ENCODE data around the gene KLHL26. TPM values are rescaled to one million over a fixed set of nuclear protein-coding genes. Genes with fewer than 3 reads are reported as not detected.

Gene KLHL26
- total RNA-seq, 1 donor from 2014 or later, result 14.9 TPM

DNA sequence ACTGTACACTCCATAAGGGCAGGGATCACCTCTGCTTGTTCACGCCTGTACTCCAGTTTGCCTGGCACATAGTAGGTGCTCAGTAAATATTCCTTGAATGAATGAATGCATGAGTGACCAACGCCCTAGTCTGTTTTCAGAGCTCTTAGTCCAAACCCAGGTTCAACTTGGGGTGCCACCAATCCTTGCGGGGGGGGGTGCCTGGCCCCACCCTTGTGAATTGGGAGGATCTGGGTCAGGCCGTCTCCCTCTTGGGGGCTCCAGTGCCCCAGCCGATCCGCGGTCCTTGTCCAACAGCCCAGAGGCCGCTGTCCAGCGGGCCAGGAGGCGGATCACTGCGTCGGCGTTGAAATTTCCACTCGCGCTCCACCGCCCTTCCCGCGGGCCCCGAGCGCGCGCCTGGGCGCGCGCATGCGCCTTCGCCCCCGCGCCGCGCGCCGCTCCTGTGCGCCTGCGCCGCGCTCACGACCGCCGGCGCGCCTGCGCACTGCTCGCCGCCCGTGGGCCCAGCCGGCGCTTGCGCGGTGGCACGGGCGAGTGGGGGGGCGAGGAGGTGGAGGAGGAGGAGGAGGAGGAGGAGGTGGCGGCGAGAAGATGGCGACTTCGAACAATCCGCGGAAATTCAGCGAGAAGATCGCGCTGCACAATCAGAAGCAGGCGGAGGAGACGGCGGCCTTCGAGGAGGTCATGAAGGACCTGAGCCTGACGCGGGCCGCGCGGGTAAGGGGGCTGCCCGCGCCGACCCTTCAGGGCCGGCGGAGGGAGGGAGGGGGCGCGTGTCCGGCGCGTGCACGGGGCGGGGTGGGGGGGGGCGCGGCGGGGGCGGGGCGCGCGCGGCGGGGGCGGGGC, 46.5 kb downstream of the KLHL26 start, which contains the start of gene CRTC1:
Gene CRTC1, plus strand, starts transcription at position 572 of the 849 bp plus-strand sequence. Its CDS starts 23 bp downstream, at position 595.
- DNase-seq (ENCODE audit: low spot score), result peak; percentile 93

- no peak for DNase-seq (ENCODE audit: low spot score)
Measured at GRCh38 chr19:18683958-18684641, 47.3 kb downstream of the KLHL26 start.

DNA sequence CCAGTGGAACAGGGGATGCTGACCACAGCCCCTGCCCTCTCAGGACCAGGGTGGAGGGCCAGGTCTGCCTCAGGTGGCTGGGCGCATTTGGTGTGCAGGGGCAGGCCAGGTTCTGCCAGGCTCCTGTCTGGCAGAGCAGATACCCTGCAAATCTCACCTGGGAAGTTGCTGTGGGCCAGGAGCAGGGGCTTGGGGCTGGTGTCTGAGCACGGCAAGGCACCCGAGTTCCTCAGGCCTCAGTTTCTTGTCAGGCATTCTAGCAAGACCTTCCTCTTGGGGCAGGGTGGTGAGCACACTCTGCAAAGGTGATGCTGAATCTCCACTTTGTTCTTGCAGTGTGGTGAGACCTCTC, 47.8 kb downstream of the KLHL26 start:
- DNase-seq (ENCODE audit: low spot score), result no peak

DNA sequence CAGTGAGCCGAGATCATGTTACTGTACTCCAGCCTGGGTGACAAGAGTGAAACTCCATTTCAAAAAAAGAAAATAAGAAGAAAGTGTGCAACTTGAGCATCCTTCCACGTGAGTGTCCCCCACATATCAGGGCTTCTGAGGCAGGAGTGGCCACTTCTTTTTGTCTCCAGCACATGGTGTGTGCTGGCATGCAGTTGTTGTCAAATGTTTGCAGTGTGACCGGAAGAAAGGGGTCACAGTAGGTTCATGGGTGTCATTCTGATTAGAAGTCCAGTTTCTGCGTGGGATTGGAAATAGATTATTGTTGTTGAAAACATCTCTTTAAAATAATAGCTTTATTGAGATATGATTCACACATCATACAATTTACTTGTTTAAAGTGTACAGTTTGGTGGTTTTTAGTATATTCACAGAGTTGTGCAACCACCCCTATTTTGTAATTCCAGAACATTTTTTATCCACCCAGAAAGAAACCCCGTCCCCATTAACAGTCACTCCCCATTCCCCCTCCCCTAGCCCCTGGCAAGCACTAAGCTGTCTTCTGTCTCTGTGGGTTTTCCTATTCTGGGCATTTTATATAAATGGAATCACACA, 48.9 kb downstream of the KLHL26 start:
- DNase-seq (ENCODE audit: low spot score), result no peak

- no peak for DNase-seq (ENCODE audit: low spot score)
Measured at GRCh38 chr19:18687740-18688465, 51.1 kb downstream of the KLHL26 start.

DNA sequence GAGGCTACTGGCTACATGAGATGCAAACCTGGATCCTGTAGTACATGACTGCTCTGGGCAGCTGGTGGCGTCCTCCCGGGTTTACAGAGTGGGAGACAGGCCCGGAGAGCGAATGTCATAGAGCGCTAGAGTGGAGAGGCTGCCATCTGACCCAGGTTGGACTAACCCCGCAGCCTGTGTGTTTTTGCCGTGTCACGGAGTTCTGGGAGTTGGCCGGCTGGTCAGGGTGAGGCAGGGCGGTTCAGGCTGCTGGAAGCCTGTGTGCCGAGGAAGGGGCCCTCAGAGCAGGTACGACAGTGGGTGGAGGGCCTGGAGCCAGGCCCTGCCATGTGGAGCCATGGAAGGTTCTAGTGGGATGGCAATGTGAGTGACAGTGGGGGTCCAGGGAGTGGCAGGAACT, 59.2 kb downstream of the KLHL26 start:
- no peak for DNase-seq (ENCODE audit: low spot score)

GRCh38 chr19:18697680-18698079, 60.9 kb downstream of the KLHL26 start:
- DNase-seq (ENCODE audit: low spot score), result no peak

DNA sequence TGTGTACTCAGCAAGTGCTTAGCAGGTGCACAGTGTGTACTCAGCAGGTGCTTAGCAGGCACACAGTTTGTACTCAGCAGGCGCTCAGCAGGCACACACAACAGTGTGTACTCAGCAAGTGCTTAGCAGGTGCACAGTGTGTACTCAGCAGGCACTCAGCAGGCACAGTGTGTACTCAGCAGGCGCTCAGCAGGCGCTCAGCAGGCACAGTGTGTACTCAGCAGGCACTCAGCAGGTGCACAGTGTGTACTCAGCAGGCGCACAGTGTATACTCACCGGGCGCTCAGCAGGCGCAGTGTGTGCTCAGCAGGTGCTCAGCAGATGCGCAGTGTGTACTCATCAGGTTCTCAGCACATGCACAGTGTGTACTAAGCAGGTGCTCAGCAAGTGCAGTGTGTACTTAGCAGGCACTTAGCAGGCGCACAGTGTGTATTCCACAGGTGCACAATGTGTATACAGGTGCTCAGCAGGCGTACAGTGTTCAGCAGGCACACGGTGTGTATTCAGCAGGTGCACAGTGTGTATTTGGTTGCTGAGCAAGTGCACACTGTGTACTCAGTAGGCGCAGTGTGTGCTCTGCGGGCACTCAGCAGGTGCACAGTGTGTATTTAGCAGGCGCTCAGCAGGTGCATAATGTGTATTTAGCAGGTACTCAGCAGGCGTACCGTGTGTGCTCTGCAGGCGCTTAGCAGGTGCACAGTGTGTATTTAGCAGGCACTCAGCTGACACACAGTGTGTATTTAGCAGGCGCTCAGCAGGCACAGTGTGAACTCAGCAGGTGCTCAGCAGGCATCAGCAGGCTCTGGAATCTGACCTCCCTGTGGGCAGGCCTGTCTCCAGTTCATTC, 61.7 kb downstream of the KLHL26 start:
- DNase-seq (ENCODE audit: low spot score), result no peak

DNA sequence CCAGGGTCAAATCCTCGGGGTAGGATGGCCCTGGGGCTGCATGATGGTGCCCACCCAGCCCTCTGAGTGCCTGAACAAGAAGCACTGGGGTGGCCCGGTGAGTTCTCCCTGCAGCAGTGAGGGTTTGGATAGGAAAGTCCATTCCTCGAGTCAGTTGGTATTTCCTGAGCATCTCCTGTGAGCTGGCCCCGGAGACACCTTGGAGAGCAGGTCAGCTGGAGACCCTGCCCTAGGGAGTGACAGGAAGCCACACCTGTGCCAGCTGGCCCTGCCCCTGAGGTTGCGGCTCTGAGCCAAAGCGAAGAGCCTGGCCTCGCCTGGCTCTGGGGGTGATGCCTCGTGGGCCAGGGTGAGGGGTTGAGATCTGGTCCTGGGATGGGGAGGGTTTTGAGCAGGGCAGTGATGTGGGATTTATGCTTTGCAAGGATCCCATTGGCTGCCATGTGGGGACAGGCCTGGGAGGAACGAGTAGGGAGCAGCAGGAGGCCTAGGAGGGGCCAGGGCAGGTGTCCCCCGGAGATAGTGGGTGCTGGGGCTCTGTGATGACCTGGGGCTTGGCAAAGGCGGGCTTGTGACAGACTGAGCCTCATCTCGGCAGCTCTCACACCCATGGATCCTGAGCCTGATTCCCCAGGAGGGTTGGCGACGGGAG, 62.7 kb downstream of the KLHL26 start:
- no peak for DNase-seq (ENCODE audit: low spot score)

DNA sequence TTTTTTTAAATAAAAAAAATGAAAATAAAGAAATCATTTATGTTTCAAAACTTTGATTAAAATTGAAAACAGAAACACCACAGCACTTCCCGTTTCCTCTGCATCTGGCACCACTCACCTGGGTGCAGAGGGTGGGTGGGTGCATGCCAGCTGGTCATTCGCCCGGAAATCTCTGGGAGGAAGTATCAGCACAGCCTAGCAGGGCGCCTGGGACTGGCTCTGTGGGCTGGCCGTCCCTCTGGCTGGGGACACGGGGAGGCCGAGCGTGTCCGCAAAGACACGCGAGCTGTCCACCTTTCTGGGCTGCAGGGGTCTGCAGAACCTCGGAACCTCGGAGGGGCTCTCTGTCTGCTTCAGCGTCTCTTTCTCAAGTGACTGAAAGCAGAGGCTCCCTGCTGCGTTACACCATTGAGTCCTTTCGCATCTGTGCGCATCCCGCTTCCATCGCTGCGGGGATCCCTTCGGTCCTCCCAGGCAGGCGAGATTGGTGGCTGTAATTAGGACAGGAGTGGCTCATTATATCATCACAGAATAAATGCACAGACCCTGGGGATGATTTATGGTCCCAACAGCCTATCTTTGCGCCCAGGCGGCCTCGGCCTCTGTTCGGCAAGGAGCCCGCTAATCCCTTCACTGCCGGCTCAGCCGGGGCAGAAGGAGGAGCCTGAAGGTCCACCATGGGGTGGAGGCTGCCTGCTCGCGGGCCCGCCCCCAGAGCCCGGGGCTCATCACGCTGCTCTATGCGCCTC, 63.8 kb downstream of the KLHL26 start:
- DNase-seq (ENCODE audit: low spot score), result peak; percentile 86

GRCh38 chr19:18701250-18701608, 64.4 kb downstream of the KLHL26 start:
- DNase-seq (ENCODE audit: low spot score), result no peak

GRCh38 chr19:18704054-18704453, 67.2 kb downstream of the KLHL26 start:
- DNase-seq (ENCODE audit: low spot score), result no peak

GRCh38 chr19:18704971-18705370, 68.1 kb downstream of the KLHL26 start:
- no peak for DNase-seq (ENCODE audit: low spot score)

GRCh38 chr19:18708452-18709231, 71.8 kb downstream of the KLHL26 start:
- no peak for DNase-seq (ENCODE audit: low spot score)

- DNase-seq (ENCODE audit: low spot score), result no peak
Measured at GRCh38 chr19:18709546-18709945, 72.7 kb downstream of the KLHL26 start.

DNA sequence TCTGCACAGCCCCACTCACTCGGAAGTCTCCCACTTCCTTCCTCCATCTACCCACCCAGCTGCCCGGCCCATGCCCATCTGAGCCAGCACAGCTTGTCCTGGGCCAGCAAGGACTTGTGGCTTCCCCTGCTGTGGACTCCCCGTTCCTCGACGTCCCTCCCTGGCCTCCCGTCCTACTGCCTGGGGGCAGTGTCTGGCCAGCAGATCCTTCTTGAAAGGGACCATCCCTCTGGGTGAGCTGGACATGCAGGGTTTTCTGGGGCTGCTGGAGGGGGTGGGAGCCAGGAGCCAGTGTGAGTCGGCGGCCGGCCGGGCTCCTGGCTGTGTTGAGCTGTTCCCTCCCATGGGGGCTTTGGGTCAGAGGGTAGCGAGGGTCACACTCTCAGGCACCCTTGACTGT, 73.4 kb downstream of the KLHL26 start:
- DNase-seq (ENCODE audit: low spot score), result no peak

DNA sequence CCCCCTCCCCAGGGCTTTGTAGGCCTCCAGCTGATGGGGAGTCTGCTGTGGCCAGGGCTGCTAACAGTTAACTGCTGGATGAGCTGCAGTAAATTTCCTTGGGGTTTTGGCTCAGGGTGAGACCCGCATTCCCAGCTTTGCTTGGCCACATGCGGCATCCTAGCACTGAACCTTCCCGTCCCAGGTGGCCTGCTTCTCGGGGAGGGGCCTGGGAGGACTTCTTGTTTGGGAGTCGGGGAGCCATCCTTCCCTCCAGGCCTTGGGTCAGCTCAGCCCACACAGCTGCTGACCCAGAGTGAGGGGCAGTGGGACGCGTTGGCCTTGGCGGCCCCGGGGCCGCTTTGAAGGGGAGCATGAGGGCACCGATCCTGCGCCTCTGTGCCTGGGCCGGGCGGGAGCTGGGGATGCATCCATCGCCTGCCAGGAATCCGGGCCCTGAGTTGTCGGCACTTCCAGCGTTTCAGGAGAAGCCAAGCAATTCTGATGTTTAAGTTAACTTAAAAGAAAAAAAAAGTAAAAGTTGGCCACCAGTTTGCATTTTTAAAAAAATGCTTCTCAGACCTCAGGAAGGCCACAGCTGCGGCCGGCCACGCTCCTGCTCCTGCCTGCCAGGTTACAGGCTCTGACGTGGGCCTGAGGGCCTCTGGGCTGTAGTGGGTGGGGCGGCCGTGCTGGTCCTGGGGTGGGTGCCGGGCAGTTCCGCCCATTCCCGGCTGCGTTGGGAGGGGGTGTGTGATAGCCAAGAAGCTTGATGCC, 74.3 kb downstream of the KLHL26 start:
- DNase-seq (ENCODE audit: low spot score), result no peak

GRCh38 chr19:18711893-18712292, 75.1 kb downstream of the KLHL26 start:
- no peak for DNase-seq (ENCODE audit: low spot score)
